ENCODE results near the gene MRPS18A.
A peak's percentile ranks its signal among the peaks of the same experiment; 100 is the strongest.

DNA sequence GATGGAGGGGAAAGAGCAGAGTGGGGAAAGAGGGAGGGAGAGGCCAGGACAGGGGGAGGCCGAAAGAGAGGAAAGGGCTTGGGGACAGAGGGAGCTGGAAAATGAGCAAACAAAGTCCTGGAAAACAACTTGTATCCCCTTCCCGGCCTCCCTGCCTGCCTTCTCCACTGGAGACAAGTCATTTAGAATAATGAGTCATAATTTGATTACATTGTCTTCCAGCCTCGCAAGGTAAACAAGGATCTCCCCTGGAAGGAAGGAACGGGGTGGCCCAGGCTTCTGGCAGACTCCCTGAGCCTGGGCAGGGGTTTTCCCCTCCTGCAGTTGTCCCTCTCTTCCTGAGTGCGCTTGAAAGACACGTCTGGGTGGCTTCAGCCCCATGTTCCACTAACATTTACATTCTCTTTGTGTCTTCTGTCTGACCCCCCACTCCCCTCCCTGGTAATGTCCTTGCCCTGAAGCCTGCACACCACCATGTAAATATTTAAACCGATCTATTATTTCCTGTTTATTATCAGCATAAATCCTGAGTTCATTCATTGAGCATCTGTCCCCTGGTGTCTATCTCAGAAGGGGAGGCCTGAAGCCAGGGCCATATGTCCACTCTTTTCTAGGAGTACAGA is 12.1 kb upstream of the MRPS18A start:
- TF ChIP-seq SMAD3 (CRISPR knock-in tag; IDR thresholded peaks at IDR 0.05), result no peak
- no peak for TF ChIP-seq CTCF (CRISPR knock-in tag; IDR thresholded peaks at IDR 0.05)
- TF ChIP-seq, protein P1, sequence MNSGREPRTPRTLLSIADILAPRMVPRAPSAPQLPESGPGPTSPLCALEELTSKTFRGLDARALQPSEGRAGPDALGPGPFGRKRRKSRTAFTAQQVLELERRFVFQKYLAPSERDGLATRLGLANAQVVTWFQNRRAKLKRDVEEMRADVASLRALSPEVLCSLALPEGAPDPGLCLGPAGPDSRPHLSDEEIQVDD (CRISPR knock-in tag; IDR thresholded peaks at IDR 0.05; ENCODE audit: borderline replicate concordance), result no peak
- no peak for TF ChIP-seq TAF1 (CRISPR knock-in tag; IDR thresholded peaks at IDR 0.05)
- no peak for TF ChIP-seq SUZ12 (IDR thresholded peaks at IDR 0.05; ENCODE audit: low read depth, low read length)
- no peak for TF ChIP-seq POLR2AphosphoS2 (IDR thresholded peaks at IDR 0.05; ENCODE audit: low read depth, low read length)
- TF ChIP-seq ZMYM4 (CRISPR knock-in tag; IDR thresholded peaks at IDR 0.05), result no peak
- no peak for TF ChIP-seq ELF4 (CRISPR knock-in tag; IDR thresholded peaks at IDR 0.05; ENCODE audit: borderline replicate concordance)
- TF ChIP-seq ZNF446 (CRISPR knock-in tag; IDR thresholded peaks at IDR 0.05), result no peak
- TF ChIP-seq CAMTA2 (CRISPR knock-in tag; IDR thresholded peaks at IDR 0.05; ENCODE audit: borderline replicate concordance), result no peak
- peak; percentile 16; the same call in 1 of the 2 replicates for TF ChIP-seq MEF2D (CRISPR knock-in tag; IDR thresholded peaks at IDR 0.05)
- no peak for TF ChIP-seq ATF3 (CRISPR knock-in tag; IDR thresholded peaks at IDR 0.05)
- TF ChIP-seq ZBTB34 (CRISPR knock-in tag; IDR thresholded peaks at IDR 0.05), result no peak
- TF ChIP-seq CCAR2 (optimal IDR thresholded peaks at IDR 0.05; ENCODE audit: low read depth, low read length), result no peak

Measured in HepG2 (cell line).